IPS-18c (cell line): ENCODE data around the gene GALNTL6.

Experiments used
- H3K4me3 ChIP-seq: 2 replicates; pipeline ENCODE4 v1.7.0; 2013; ENCODE audit warnings: low read depth, mild to moderate bottlenecking, low read length, moderate library complexity; ENCODE audit not compliant: insufficient read depth
- H3K9me3 ChIP-seq: one replicate; pipeline ENCODE4 v1.6.1; 2013; ENCODE audit warnings: mild to moderate bottlenecking, low read length, moderate library complexity; ENCODE audit not compliant: control insufficient read depth, insufficient read depth

The GALNTL6 gene

GRCh38 chr4:171851295-171851694 lies 38.1 kb downstream of the GALNTL6 start:
- Histone ChIP-seq H3K4me3 (no peak overlapping the region), H3K9me3 (no peaks in the 10 kb centered on the region)

DNA sequence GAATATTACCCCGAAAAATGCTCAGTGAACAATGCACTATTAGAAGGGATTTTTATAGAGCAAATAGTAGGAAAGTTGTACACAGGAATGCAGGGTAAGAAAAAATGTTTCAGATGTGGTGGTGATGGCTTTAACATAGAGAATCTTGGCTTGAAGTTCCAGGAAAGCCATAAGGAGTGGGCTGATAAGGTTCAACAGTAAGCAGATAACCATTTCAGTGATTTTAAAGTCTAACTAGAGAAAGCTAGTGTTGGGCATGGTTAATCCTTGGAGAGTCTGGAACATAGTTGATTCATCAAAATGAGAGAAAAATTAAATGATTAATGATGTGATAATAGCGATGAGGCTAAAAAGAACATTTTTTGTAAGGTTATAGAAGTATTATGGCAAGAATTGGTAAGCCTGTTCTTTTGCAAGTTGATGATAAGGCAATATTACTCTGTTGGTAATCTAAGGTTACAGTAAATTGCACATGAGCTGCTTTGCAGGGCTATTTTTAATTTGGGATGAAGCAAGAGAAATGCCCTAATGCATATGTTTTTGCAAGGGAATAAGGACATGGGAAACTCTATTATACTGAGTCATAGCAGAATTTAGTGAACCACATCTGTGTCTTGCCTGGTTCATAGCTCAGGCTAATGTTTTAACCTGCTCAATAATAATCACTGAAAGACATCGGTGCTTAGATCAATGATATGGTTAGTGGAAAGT lies 44.3 kb downstream of the GALNTL6 start:
- Histone ChIP-seq H3K4me3 (no peak overlapping the region), H3K9me3 (no peaks in the 10 kb centered on the region)

DNA sequence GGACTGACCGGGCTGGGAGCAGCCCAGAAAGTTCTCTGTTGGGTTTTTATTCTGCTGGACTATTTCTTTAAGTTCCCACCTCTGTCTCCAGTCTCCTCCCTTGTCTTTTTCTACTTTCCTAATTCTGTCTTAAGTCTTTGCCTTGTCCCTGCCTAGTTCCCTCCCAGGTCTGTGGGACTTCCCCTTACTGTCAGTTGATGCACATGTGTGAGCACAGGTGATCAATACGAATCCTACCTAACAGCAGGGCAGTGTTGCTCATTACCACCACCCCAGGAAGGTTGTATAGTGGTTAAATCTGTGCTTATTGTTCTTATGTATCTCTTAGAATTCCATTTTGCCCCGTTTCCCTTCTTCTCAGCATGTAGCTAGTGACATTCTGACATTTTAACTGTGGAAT lies 62.1 kb downstream of the GALNTL6 start:
- H3K9me3 ChIP-seq, result no peaks in the 10 kb centered on the region

DNA sequence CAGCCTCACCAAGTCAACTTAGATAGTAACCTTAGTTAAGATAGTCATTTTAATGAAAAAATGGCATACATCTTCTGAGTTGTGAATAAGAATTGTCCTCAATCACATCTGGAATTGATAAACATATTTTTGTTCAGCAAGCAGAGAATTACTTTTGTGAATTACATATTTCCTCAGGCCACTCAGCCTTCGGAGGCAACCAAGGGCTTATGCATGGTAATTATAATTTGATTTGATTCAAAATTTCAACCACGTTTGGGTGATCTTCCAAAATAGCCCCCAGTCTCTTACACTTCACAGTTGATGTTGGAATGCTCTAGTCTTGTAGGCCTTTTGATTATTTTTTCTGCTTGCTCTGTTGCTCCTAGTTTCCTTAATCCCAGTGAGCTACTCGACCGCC lies 63.4 kb downstream of the GALNTL6 start:
- Histone ChIP-seq H3K4me3 (no peak overlapping the region), H3K9me3 (no peaks in the 10 kb centered on the region)

More for the DNA sequence above, 62.1 kb downstream of the GALNTL6 start:
- H3K4me3 ChIP-seq, result no peak overlapping the region

- Histone ChIP-seq H3K4me3 (no peak overlapping the region), H3K9me3 (no peaks in the 10 kb centered on the region)
Measured at GRCh38 chr4:171880136-171880535, 66.9 kb downstream of the GALNTL6 start.

DNA sequence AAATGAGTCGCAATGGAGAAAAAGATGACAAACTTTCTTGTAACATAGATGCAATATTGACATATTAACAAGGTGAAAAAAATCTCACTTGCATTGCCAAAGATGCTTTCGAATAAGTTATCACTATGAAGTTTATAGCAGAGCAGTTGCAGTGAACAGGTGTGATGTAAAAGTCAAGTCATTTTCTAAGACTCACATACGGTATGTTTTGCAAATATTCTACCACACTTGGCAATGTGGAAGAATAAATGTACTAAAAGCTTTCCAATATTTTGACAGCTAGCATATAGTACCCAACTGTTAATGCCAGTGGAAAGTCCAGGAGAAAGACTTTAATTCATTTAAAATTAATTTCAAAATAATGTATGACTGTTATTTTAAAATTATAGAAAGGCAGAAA lies 76.5 kb downstream of the GALNTL6 start:
- H3K9me3 ChIP-seq, result no peaks in the 10 kb centered on the region
- H3K4me3 ChIP-seq, result no peak overlapping the region

GRCh38 chr4:171891038-171891437 lies 77.8 kb downstream of the GALNTL6 start:
- H3K4me3 ChIP-seq, result no peak overlapping the region
- H3K9me3 ChIP-seq, result no peaks in the 10 kb centered on the region

GRCh38 chr4:171896426-171896825 lies 83.2 kb downstream of the GALNTL6 start:
- no peaks in the 10 kb centered on the region for H3K9me3 ChIP-seq
- no peak overlapping the region for H3K4me3 ChIP-seq

DNA sequence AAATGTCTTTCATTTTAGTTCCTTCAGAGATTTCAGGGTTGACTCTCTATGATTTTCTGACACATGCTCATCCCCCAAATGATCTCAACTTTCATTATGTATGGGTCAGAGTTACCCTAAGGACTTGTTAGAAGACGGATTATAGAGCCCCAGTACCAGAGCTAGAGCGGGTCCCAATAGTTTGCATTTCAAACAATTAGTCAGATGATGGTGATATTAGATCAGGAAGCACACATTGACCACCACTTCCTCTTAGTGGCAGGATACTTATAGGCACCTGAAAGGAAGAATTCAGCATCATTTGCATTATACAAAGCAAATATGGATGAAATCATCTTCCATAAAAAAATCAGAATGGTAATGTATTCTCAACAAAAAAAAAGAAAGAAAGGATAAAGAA lies 106.1 kb downstream of the GALNTL6 start:
- H3K9me3 ChIP-seq, result no peaks in the 10 kb centered on the region
- no peak overlapping the region for H3K4me3 ChIP-seq

DNA sequence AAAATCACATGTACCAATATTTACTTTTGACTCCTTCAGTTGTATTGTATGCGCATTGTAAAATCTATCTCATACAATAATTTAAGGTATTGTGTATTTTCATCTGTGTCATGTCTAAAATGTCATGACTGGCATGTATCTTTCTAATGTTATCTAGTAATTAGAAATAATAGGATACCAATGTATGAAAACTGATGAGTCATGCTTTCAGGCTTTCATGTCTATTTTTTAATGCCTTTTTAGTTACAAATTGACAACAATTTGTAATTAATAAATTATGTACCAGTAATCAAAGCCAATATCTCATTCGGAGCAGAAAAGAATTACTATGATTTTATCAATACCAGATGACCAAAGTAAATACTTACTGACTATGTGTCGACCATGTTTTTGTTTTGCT lies 107.7 kb downstream of the GALNTL6 start:
- Histone ChIP-seq H3K9me3 (no peaks in the 10 kb centered on the region), H3K4me3 (no peak overlapping the region)

DNA sequence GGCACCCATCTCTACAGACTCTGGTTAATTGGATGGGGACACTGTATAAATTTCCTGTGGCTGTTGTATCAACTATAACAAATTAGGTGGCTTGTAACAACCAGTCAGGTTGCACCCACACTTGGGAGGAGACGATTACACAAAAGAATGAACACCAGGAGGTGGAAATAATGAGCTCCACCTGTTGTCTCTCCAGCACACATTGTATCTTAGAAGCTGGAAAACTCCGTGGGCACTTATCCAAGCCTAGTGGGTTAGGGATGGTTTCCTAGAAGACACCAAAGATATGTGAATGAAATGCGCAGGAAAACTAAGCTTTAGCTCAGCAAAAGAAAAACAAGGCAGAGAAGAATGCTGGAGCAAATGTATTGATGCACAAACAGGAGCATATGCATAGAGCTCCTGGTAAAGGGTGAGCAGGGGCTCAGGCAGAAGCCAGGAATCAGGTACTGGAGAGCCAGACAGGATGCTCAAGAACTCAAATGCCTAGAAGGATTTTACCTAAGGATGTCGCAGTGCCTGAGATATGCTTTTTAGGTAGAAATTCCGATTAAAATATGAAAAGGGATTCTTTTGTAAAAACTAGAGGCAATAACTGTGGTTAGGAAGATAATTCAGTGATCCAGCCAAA lies 111.7 kb downstream of the GALNTL6 start:
- no peaks in the 10 kb centered on the region for H3K9me3 ChIP-seq
- H3K4me3 ChIP-seq, result no peak overlapping the region

DNA sequence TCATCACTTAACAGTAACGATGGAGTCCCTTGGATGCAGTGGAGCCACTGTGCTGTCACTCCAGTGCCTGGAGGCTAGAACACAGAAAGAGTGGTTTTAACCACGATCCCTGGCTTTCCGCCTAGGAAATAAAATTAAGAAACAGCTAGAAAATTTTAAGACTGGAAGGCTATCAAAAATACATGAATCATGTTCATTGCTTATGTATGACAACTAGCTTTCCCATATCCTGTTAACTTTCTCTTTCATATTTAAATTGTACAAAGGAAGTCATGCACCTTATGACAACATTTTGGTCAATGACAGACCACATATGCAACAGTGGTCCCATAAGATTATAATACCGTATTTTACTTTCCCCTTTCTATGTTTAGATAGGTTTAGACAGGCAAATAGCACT lies 115.1 kb downstream of the GALNTL6 start:
- H3K4me3 ChIP-seq, result no peak overlapping the region
- no peaks in the 10 kb centered on the region for H3K9me3 ChIP-seq

DNA sequence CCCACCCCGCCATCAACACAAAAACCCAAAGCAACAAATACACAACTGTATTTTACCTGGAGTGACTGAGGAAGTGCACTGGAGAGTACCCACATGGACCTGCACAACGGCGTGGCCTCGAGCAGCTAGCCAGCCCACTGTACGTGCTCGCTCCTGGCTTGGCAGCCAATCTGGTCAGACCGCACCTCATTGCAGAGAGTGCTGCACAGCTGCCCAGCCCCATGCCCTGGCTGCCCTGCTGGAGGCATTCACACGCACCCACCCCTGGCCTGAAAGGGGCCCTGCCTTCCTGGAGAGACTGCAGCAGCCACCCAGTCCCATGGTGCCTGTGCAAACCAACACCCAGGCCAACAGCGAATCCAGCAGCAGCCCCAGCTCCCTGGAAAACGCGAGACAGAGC lies 116.3 kb downstream of the GALNTL6 start:
- no peaks in the 10 kb centered on the region for H3K9me3 ChIP-seq
- no peak overlapping the region for H3K4me3 ChIP-seq

DNA sequence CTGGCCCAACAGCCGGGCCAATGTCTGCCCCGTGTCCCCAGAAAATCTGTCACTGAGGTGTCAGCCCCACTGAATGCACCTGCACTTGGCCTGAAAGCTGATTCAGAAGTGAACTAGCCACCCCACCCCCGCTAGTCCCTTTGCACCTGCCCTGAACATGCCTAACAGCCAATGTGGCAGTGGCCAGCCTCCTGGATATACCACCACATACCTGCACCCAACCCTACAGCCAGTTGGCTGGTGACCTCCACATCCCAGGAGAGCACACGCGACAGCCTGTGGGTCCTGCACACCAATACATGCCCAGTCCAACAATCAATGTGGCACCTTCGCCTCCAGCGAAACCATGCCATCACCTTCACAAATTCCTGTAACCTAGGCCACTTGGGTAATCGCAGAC lies 116.7 kb downstream of the GALNTL6 start:
- H3K4me3 ChIP-seq, result no peak overlapping the region
- no peaks in the 10 kb centered on the region for H3K9me3 ChIP-seq

DNA sequence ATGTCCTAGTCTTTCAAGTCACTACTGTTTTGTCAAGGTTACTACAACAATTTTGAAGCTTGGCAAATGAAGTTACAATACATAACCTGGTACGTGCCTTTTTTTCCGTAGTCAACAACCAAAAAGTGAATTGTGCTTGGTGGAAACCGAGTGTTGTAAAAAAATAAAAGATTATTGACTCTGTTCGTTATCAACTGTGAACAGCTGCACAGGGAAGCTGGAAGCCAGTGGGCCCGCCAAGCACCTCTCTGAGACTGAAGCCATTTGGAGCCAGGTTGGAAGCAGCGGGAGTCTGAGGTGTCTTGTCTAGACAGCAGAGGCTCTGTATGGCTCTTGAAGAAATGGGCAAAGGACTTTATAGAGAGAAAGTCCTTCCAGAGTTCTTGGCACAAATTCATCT lies 119.0 kb downstream of the GALNTL6 start:
- no peaks in the 10 kb centered on the region for H3K9me3 ChIP-seq
- H3K4me3 ChIP-seq, result no peak overlapping the region

- no peak overlapping the region for H3K4me3 ChIP-seq
- no peaks in the 10 kb centered on the region for H3K9me3 ChIP-seq
Measured at GRCh38 chr4:171940656-171941055, 127.5 kb downstream of the GALNTL6 start.

- H3K4me3 ChIP-seq, result no peak overlapping the region
- H3K9me3 ChIP-seq, result no peaks in the 10 kb centered on the region
Measured at GRCh38 chr4:171947400-171947799, 134.2 kb downstream of the GALNTL6 start.

GRCh38 chr4:171948038-171948437 lies 134.8 kb downstream of the GALNTL6 start:
- no peak overlapping the region for H3K4me3 ChIP-seq
- no peaks in the 10 kb centered on the region for H3K9me3 ChIP-seq

DNA sequence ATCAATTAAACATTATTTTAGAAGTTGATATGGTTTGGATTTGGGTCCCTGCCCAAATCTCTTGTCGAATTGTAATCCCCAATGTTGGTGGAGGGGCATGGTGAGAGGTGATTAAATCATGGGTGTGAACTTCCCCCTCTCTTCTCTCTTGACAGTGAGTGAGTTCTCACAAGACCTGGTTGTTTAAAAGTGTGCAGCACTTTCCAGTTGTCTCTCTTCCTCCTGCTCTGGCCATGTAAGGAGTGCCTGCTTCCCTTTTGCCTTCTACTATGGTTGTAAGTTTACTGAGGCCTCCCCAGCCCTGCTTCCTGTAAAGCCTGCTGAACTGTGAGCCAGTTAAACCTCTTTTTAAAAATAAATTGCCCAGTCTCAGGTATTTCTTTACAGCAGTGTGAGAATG lies 141.4 kb downstream of the GALNTL6 start:
- Histone ChIP-seq H3K4me3 (no peak overlapping the region), H3K9me3 (no peaks in the 10 kb centered on the region)
